Activated CD4-positive, CD25-positive, alpha-beta regulatory T cell treated with anti-CD3 and anti-CD28 coated beads, Interleukin-2, amount 50 U/mL, for 72 hours (primary cell): ENCODE results near the gene JADE3.
A peak's percentile ranks its signal among the peaks of the same experiment; 100 is the strongest.

Experiments used
- DNase-seq: peaks from one replicate; pipeline ENCODE4 v3.0.0; 2021

Gene JADE3

GRCh38 chrX:46912098-46912602 is at the start of gene JADE3:
Gene JADE3, plus strand, starts transcription at chrX:46912421. Its CDS starts 72,474 bp downstream, at chrX:46984895.
- DNase-seq = peak; percentile 31

GRCh38 chrX:46863072-46863471 is 49.1 kb upstream of the JADE3 start:
- DNase-seq = no peak

GRCh38 chrX:46864606-46865005 is 47.6 kb upstream of the JADE3 start:
- no peak for DNase-seq

- DNase-seq = no peak
These were observed 46.9 kb upstream of the JADE3 start for GRCh38 chrX:46865281-46865680.

GRCh38 chrX:46866726-46867125 is 45.5 kb upstream of the JADE3 start:
- DNase-seq = no peak

- DNase-seq = no peak
These were observed 38.5 kb upstream of the JADE3 start for GRCh38 chrX:46873746-46874145.

GRCh38 chrX:46876901-46877300 is 35.3 kb upstream of the JADE3 start:
- no peak for DNase-seq

- no peak for DNase-seq
These were observed 30.0 kb upstream of the JADE3 start for GRCh38 chrX:46882266-46882665.

- no peak for DNase-seq
These were observed 27.4 kb upstream of the JADE3 start for GRCh38 chrX:46884799-46885198.

- no peak for DNase-seq
These were observed 14.0 kb upstream of the JADE3 start for GRCh38 chrX:46898207-46898606.

GRCh38 chrX:46903458-46904242 is 8.6 kb upstream of the JADE3 start:
- DNase-seq = peak; percentile 37

GRCh38 chrX:46904626-46905025 is 7.6 kb upstream of the JADE3 start:
- DNase-seq = no peak

- DNase-seq = no peak
These were observed 1.8 kb upstream of the JADE3 start for GRCh38 chrX:46910415-46910814.

GRCh38 chrX:46912603-46913491 is 626 bp downstream of the JADE3 start:
- DNase-seq = peak; percentile 32

GRCh38 chrX:46913667-46914066 is 1.4 kb downstream of the JADE3 start:
- DNase-seq = no peak

- DNase-seq = no peak
These were observed 4.1 kb downstream of the JADE3 start for GRCh38 chrX:46916273-46916672.

GRCh38 chrX:46917622-46918021 is 5.4 kb downstream of the JADE3 start:
- no peak for DNase-seq

- no peak for DNase-seq
These were observed 6.2 kb downstream of the JADE3 start for GRCh38 chrX:46918434-46918833.

GRCh38 chrX:46920235-46920634 is 8.0 kb downstream of the JADE3 start:
- DNase-seq = no peak

GRCh38 chrX:46922611-46923010 is 10.4 kb downstream of the JADE3 start:
- no peak for DNase-seq

GRCh38 chrX:46927718-46928117 is 15.5 kb downstream of the JADE3 start:
- DNase-seq = no peak

- DNase-seq = no peak
These were observed 17.4 kb downstream of the JADE3 start for GRCh38 chrX:46929439-46930261.

- DNase-seq = no peak
These were observed 23.1 kb downstream of the JADE3 start for GRCh38 chrX:46935295-46935694.
